ENCODE measurements around the gene CNN1.

GRCh38 chr19:11574689-11575088, 36.0 kb downstream of the CNN1 start:
- TF ChIP-seq CTCF (IDR thresholded peaks at IDR 0.05; ENCODE audit: insufficient read depth, low read length, poor library complexity, severe bottlenecking) (no peak), EZH2phosphoT487 (conservative IDR thresholded peaks at IDR 0.05; ENCODE audit: low read length) (no peak)
